HG03135 (cell line): ENCODE results near the gene ROR1.

Experiments used
- ATAC-seq: cut with Tn5 transposase; IDR thresholded peaks from one replicate; pipeline ENCODE4 v1.9.1; 2021; ENCODE audit warnings: mild to moderate bottlenecking, moderate library complexity; ENCODE audit not compliant: unreplicated experiment

The ROR1 gene

GRCh38 chr1:63854091-63854490, 80.3 kb downstream of the ROR1 start:
- ATAC-seq, result no peak

GRCh38 chr1:63855942-63856341, 82.1 kb downstream of the ROR1 start:
- ATAC-seq, result no peak

GRCh38 chr1:63856924-63857323, 83.1 kb downstream of the ROR1 start:
- ATAC-seq, result no peak

- no peak for ATAC-seq
Measured at GRCh38 chr1:63857478-63857877, 83.7 kb downstream of the ROR1 start.

- no peak for ATAC-seq
Measured at GRCh38 chr1:63858153-63858552, 84.3 kb downstream of the ROR1 start.

GRCh38 chr1:63859480-63860275, 85.9 kb downstream of the ROR1 start:
- no peak for ATAC-seq

GRCh38 chr1:63861052-63861691, 87.4 kb downstream of the ROR1 start:
- no peak for ATAC-seq

GRCh38 chr1:63863145-63863544, 89.3 kb downstream of the ROR1 start:
- no peak for ATAC-seq

- ATAC-seq, result no peak
Measured at GRCh38 chr1:63864224-63864641, 90.4 kb downstream of the ROR1 start.

GRCh38 chr1:63865561-63865960, 91.7 kb downstream of the ROR1 start:
- no peak for ATAC-seq

GRCh38 chr1:63866084-63866483, 92.3 kb downstream of the ROR1 start:
- ATAC-seq, result no peak

- no peak for ATAC-seq
Measured at GRCh38 chr1:63867429-63868176, 93.8 kb downstream of the ROR1 start.

GRCh38 chr1:63868268-63868781, 94.5 kb downstream of the ROR1 start:
- no peak for ATAC-seq

- no peak for ATAC-seq
Measured at GRCh38 chr1:63870152-63870551, 96.3 kb downstream of the ROR1 start.

- ATAC-seq, result no peak
Measured at GRCh38 chr1:63871463-63871862, 97.6 kb downstream of the ROR1 start.

- ATAC-seq, result no peak
Measured at GRCh38 chr1:63873751-63874150, 99.9 kb downstream of the ROR1 start.

- no peak for ATAC-seq
Measured at GRCh38 chr1:63874278-63874880, 100.6 kb downstream of the ROR1 start.

GRCh38 chr1:63875636-63876035, 101.8 kb downstream of the ROR1 start:
- ATAC-seq, result no peak

- ATAC-seq, result no peak
Measured at GRCh38 chr1:63877021-63877767, 103.4 kb downstream of the ROR1 start.

- no peak for ATAC-seq
Measured at GRCh38 chr1:63877816-63878215, 104.0 kb downstream of the ROR1 start.
